Ramos (cell line): ENCODE results near the gene LCP2.

Source experiments
- in situ Hi-C: fragments of 300-500 bp; cut with MboI; formaldehyde crosslinking; loops from one replicate; pipeline ENCODE4 v1.14.3; 2022; ENCODE audit warnings: low sequenced_read_pairs; ENCODE audit not compliant: unreplicated experiment

Gene LCP2

DNA sequence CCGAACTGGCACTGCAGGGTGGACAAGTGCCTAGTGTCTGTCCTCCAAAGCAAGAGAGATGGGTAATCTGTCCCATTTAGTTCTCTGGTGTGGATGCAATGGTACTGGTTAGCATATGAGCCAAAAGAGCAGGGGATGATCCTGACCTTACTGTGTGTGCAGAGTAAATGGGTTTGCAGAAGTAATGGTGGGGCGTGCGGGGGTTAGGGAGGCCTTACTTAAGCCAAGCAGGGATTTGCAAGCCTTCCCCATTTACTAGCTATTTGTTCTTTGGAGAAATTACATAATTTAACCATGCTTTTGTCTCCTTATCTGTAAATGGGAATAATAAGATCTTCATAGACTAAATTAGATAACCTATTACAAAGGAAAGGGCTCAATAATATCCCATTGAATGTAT is 19.9 kb upstream of the LCP2 start:
- in situ Hi-C loops = no loop called here

GRCh38 chr5:170316937-170317336 is 19.4 kb upstream of the LCP2 start:
- in situ Hi-C loops = no loop called here

GRCh38 chr5:170315154-170315553 is 17.6 kb upstream of the LCP2 start:
- in situ Hi-C loops = no loop called here

DNA sequence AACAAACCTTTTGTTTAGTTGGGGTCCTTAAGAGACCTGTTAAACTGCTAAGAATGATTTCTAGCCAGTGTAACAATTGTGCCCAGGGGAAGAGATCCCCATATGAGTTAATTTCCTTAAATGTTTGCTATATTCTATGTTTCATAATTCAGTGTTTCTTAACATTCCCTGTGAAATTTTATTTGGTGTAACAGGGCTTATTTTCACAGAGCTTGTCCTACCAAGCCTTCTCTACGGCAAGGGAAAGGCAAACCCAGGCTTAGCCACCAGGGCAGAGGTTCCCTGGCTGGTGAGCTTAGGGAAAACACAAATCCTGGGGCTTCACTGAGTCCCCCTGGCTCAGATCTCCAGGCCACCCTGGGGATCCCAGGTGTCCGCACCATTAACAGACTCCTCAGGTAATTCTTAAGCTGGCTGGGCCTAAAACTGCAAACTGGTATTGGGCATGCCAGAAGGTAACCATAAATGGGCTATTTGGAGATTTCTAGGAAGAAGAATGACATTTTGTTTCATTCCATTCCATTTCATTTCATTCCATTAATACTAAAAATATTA is 17.0 kb upstream of the LCP2 start:
- in situ Hi-C loops = no loop called here

DNA sequence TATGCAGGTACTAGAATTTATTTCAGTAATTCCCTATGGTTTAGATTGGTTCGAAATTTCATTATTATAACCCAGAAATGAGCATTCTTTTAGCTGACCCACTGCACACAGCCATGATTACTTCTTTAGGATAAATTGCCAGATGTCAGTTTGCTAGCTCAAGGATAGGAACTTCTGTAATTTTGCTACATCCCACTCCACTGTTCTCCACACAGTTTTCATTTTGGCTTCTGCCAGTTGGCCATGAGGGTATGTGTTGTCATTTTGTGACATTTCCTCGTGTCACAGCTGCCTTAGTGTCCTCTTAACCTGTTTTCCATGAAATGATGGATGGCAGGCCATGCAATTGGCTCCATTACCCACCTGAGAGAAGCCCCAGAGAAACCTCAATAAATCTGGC is 16.2 kb upstream of the LCP2 start:
- in situ Hi-C loops = no loop called here

- in situ Hi-C loops = no loop called here
These were observed 15.8 kb upstream of the LCP2 start for GRCh38 chr5:170313344-170313743.

GRCh38 chr5:170312666-170313065 is 15.1 kb upstream of the LCP2 start:
- in situ Hi-C loops = no loop called here

DNA sequence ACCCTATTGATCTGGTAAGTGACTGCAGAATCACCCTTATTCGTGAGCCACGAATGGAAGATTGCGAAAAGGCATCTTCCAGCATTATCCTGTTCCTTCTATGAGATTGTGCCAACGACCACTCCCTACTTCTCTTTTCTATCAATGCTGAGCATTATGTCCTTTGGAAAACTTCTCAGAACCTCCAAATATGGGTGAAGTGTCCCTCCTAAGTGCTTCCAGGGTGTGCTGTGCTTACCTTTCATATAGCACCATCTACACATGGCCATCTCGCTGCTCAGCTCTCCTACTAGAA is 14.7 kb upstream of the LCP2 start:
- in situ Hi-C loops = no loop called here

DNA sequence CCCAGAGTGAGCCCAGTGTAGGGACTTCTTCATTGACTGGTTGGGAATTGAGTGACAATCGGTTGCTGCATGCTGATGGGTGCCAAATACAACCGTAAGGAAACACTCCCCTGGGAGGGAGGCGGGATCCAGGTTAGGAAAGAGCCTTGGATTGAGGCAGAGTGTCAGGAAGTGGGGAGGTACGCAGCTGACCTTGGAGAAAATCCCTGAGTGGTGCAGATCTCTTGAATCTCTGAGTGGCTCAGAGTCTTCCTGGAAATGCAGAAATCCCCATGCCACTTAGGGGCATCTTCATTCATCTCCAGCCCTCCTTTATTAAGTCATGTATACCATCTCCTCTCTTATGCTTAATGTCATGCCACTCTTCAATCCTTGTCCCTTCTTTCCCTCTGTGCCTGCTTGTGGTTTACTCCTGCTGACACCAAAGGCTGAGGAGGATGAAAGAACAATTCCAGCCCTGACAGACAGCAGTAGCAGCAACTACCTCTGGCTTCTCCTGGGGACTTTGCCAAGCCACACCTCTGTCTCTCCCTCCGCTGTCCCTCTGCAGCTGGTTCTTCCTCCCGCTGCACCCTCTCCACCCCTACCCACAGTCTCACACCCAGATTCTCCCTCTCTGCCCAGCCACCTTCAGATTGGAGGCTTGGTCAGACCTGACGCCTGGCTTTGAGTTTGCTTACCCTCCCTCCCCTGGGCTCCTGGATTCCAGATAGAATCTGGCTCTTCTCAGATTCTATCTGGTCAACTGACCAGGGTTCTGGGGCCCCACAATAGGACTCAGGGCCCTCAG is 14.1 kb upstream of the LCP2 start:
- in situ Hi-C loops = no loop called here

DNA sequence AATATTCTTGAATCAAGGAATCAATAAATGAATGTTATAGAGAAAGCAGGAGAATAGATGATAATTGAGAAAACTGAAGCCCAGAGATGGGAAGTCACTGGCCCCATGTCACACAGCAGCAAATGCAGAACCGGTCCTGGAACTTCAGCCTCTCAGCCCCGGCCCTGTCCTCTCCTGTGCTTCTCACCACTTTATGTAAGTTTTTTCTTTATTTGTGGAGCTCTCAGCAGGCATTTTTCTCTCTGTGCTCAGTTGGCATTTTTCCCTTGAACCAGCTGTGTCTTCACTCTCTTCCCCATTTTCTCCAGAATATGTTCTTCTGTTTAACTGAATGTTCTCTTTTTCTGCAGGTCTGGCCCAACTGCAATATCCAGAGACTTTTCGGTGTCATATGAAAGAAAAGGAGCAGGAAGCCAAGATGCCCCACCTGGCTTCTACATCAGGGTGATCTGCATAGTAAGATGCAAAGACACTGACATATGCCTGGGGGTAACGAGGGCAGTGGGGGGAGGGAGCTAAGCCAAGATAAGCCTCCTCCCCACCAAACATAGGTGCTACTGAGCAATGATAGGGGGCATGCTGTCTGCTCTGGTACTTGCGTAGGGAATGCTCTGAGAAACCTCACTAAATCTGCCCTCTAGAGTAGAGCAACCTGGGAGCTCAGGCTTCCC is 12.8 kb upstream of the LCP2 start:
- in situ Hi-C loops = no loop called here

GRCh38 chr5:170308686-170309085 is 11.1 kb upstream of the LCP2 start:
- in situ Hi-C loops = no loop called here

DNA sequence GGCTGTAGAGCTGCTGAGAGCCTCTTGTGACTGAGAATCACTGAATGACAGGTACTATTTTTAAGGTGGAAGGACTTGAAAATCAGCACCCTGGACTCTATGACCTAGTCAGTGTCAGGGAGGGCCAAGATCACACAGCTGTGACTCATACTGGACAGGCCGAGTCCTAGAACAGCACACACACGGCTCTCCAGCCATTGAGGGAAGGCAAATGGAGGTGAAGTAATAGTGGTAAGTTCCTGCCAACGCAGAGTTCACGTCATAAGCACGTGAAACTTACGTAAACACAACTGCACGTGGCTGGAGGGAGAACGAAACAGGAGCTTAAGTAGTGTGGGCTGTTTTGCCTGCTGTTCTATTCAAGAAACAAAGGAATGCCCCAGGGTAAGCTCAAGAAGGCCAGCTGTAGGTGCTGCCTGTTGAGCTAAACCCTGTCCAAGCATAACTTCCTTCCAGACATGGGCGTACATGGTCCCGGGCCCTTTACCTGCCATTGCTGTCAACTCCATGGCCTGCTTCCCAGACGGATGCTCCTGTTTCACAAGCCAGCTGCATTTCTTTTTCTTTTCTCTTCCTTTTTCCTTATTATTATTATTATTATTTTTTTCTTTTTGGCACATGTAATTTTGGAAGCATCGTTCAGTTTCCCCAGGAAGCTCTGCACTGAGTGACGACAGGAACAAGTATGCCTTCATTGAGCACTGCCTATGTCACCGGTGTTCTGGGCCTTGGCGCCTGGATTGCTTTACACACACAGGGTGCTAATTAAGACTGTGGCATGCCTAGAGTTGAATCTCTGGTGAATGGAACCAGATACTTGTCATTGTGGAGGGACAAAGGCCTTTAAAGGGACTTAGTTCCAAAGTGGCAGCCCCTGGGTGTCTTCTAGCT is 10.2 kb upstream of the LCP2 start:
- in situ Hi-C loops = no loop called here

DNA sequence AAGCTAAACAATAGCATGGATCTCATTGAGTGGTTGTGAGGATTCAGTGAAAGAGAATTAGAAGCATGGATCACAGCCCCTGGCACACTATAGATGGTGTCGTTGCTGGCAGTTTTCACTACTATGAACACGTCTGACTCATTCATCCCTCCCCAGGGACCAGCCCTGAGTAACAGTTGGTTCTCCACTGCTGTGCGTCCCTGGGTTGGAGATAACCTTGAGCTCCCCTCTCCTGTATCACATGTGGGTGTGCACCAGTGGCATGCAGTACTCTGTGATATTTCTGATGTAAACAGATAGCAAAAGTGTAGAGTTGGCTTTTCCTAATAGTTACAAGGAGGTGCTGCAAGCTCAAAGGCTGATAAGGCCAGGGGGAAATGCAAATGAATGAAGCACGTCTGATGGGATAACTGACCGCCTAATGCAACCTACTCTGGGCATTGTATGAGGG is 8.8 kb upstream of the LCP2 start:
- in situ Hi-C loops = no loop called here

- in situ Hi-C loops = no loop called here
These were observed 8.1 kb upstream of the LCP2 start for GRCh38 chr5:170305646-170306025.

DNA sequence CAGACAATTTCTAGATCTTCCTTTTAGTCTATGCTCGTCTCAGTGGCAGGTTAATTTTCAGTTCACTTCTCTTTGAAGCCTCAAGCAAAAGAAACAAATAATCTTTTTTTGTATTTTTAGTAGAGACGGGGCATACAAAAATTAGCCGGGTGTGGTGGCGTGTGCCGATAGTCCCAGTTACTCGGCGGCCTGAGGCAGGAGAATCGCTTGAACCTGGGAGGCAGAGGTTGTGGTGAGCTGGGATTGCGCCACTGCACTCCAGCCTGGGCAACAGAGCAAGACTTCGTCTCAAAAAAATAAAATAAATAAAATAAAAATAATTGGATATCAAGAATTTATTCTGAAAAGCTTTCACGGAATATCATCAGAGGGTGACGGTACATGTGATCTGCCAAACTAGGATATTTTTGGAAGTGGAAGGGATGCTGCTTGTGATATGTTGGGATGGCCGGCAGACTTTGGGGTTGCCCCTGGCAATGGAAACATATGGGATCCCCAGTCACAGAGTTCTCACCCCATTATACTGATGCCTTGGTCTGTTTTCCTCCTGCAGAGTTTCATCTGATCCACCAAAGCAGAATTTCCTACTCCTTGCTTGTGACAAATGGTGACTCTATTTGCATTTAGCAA is 7.6 kb upstream of the LCP2 start:
- in situ Hi-C loops = no loop called here

DNA sequence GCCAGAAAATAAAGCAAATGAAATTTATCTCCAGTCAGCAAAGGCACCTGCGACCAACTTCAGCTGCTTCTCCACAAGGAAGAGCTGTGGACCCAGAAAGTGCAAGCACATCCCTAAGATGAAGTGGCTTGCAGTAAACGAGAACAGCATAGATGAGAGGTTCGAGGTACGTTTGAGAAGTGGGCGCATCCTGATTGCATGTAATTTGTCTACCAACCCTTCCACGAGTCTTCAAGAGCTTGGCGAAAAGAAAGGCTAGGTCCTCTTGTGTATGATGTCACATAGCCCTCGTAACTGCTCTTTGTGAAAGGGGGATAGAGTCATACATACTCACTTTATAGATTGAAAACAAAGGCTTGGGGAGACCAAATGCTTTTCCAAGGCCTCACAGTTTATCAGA is 6.0 kb upstream of the LCP2 start:
- in situ Hi-C loops = no loop called here

- in situ Hi-C loops = no loop called here
These were observed 5.3 kb upstream of the LCP2 start for GRCh38 chr5:170302653-170303501.

DNA sequence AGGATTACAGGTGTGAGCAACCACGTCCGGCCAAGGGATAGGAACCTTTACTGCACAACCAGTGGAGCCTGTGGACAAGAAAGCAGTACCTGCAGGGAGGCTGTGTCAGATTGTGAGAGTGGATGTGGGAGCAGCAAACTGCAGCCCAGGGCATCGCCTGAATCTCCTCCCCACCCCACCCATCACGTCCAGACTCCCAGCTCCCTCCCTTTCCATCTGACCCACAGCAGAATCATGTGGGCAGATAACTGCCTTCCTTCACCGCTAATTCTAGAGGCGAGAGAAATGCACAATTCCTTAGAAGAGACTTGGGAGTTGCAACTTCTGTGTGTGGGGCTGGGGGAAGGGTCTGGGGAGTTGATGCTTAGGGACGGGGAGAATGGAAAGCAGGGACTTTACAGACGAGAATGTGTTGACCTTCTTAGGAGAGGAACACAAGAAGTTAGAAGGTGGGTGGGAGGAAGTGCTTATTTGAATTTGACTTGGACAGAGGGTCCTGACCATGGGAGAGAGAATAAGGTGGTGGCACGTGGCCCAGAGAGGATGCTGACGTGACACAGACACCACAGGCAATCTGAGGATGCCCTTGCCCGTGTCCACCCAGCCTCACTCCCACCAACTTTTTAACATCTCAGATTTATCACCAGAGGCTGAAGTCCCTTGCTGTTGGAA is 4.5 kb upstream of the LCP2 start:
- in situ Hi-C loops = no loop called here

GRCh38 chr5:170301149-170301548 is 3.6 kb upstream of the LCP2 start:
- in situ Hi-C loops = no loop called here
